Activated T-helper 1 cell treated with anti-CD3 and anti-CD28 coated beads, Interleukin-12 subunit alpha, Interleukin-12 subunit beta, Interleukin-2, Interleukin-4 antibody, amounts not matched to agents 30 ng/mL and 10 ng/mL and 1 ng/mL, durations not matched to agents 14 hours and 24 hours and 36 hours (primary cell): Measurements from ENCODE around the gene ENO2. TPM values are rescaled to one million over a fixed set of nuclear protein-coding genes. Genes with fewer than 3 reads are reported as not detected.

Experiments used
- DNase-seq: peaks from one replicate; pipeline ENCODE4 v3.0.0; 2021; ENCODE audit warnings: low spot score
- H3K27ac Mint-ChIP-seq: one replicate; pipeline ENCODE4 v1.8.0; 2021; ENCODE audit warnings: mild to moderate bottlenecking, mixed read lengths
- H3K27me3 Mint-ChIP-seq: one replicate; pipeline ENCODE4 v1.8.0; 2022; ENCODE audit warnings: mild to moderate bottlenecking, moderate library complexity, mixed read lengths; ENCODE audit not compliant: insufficient read depth
- H3K36me3 Mint-ChIP-seq: one replicate; pipeline ENCODE4 v1.8.0; 2021; ENCODE audit warnings: low read depth, mixed read lengths
- H3K4me1 Mint-ChIP-seq: one replicate; pipeline ENCODE4 v1.8.0; 2021; ENCODE audit warnings: low read depth, mixed read lengths
- H3K4me3 Mint-ChIP-seq: one replicate; pipeline ENCODE4 v1.8.0; 2021; ENCODE audit warnings: mild to moderate bottlenecking, moderate library complexity, mixed read lengths
- H3K9me3 Mint-ChIP-seq: one replicate; pipeline ENCODE4 v1.8.0; 2021; ENCODE audit warnings: mixed read lengths
- intact Hi-C: fragments of 100-400 bp; cut with micrococcal nuclease; formaldehyde crosslinking; loops from one replicate; pipeline ENCODE4 v1.15.1; 2024
- total RNA-seq: library from RNA; stranded (reverse); gene quantifications from 2 replicates; pipeline ENCODE4 v1.2.3, GENCODE V29; 2022

Gene ENO2
- total RNA-seq, 1 donor from 2014 or later = 156 TPM

DNA sequence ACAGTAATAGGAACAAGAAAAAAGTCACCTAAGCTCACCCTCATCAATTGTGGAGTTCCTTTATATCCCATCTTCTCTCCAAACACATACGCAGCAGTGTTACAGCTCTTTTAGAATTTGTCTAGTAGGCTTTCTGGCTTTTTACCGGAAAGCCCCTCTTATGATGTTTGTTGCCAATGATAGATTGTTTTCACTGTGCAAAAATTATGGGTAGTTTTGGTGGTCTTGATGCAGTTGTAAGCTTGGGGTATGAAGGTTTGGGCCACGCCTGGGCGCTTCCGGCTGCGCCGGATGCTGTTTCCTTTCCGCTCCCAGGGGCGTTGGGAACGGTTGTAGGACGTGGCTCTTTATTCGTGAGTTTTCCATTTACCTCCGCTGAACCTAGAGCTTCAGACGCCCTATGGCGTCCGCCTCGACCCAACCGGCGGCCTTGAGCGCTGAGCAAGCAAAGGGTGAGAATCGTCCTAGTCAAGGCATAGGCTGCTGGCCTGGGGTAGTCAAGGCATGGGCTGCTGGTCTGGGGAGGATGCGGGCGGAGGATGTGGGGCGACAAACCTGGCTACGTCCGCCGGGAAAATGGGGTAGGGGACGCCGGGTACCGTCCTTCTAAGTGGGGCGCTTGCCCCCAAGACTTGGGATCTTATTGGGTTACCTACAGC is 29.5 kb downstream of the ENO2 start, which contains the start of the genes C12orf57 and RNU7-1:
Gene C12orf57, plus strand, starts transcription at position 301 of the 659 bp plus-strand sequence. Its CDS starts 100 bp downstream, at position 401.
Gene RNU7-1, plus strand, starts transcription at position 95 of the 659 bp plus-strand sequence.
- H3K4me3 Mint-ChIP-seq = peak within 1 kb of the TSS; percentile 96
- H3K4me1 Mint-ChIP-seq = peaks cover 69% of the 10 kb centered on the region
- H3K27ac Mint-ChIP-seq = peak within 1 kb of the TSS; percentile 93
- peak; percentile 78 for DNase-seq
- no peaks in the 10 kb centered on the region for H3K9me3 Mint-ChIP-seq
- intact Hi-C loops = loop anchor here (1.0 to 10.0 kb wide), 11 partner anchors 9 to 472 kb away; partner anchors contain the start of genes C1R, C1RL, EMG1 and GAPDH
- peaks cover 25% of the 10 kb centered on the region for H3K36me3 Mint-ChIP-seq
- H3K27me3 Mint-ChIP-seq = no peaks in the 10 kb centered on the region

DNA sequence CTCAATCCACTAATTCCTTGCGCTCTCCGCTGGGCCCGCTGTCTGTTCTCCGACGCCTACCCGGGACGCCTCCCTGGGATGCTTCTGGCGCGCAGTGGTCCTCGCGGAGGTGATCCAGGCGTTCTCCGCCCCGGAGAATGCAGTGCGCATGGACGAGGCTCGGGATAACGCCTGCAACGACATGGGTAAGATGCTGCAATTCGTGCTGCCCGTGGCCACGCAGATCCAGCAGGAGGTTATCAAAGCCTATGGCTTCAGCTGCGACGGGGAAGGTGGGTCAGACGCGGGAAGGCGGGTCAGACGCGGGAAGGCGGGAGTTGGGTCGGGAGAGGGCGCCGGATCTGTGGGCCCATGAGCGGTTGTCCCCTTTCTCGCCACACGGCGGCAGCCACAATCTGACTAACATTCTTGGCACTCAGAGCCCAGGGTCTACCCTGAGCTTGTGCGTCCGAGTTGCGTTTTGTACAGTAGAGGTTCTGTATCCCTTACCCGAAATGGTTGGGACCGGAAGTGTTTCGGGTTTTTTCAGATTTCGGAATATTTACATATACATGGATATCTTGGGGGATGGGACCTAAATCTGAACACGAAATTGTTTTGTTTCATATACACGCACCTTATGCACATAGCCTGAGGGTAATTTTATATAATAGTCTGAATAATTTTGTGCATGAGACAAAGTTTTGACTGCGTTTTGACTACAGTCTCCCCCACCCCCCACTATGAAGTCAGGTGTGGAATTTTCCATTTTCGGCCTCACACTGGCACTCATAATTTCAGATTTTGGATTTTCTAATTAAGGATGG is 30.2 kb downstream of the ENO2 start:
- Mint-ChIP-seq H3K27me3 (no peaks in the 10 kb centered on the region), H3K27ac (peak overlapping the region; percentile 95), H3K9me3 (no peaks in the 10 kb centered on the region), H3K4me3 (peak overlapping the region; percentile 96), H3K36me3 (peaks cover 18% of the 10 kb centered on the region), H3K4me1 (peaks cover 71% of the 10 kb centered on the region)
- DNase-seq = peak; percentile 84
- intact Hi-C loops = loop anchor here (1.0 to 10.0 kb wide), 10 partner anchors 9 to 472 kb away; partner anchors contain the start of genes C1R, C1RL, EMG1 and GAPDH

DNA sequence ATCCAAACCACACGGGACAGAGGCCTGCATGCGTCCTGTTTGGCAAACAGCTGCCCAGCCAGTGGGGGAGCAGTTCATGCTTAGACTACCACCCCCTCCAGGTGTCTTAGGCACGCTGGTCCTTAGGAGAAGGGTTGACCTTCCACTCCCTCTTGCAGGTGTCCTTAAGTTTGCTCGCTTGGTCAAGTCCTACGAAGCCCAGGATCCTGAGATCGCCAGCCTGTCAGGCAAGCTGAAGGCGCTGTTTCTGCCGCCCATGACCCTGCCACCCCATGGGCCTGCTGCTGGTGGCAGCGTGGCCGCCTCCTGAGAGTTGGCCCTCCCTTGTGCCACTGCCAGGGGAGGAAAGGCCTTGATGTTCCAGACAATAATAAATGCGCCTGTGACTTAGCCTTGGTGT is 31.2 kb downstream of the ENO2 start:
- no peaks in the 10 kb centered on the region for H3K27me3 Mint-ChIP-seq
- intact Hi-C loops = loop anchor here (1.0 to 10.0 kb wide), 2 partner anchors 7 to 411 kb away; partner anchors contain the start of gene GAPDH
- H3K27ac Mint-ChIP-seq = peak overlapping the region; percentile 95
- H3K4me3 Mint-ChIP-seq = peak overlapping the region; percentile 96
- H3K9me3 Mint-ChIP-seq = no peaks in the 10 kb centered on the region
- no peak for DNase-seq
- H3K4me1 Mint-ChIP-seq = peaks cover 81% of the 10 kb centered on the region
- H3K36me3 Mint-ChIP-seq = peaks cover 14% of the 10 kb centered on the region

DNA sequence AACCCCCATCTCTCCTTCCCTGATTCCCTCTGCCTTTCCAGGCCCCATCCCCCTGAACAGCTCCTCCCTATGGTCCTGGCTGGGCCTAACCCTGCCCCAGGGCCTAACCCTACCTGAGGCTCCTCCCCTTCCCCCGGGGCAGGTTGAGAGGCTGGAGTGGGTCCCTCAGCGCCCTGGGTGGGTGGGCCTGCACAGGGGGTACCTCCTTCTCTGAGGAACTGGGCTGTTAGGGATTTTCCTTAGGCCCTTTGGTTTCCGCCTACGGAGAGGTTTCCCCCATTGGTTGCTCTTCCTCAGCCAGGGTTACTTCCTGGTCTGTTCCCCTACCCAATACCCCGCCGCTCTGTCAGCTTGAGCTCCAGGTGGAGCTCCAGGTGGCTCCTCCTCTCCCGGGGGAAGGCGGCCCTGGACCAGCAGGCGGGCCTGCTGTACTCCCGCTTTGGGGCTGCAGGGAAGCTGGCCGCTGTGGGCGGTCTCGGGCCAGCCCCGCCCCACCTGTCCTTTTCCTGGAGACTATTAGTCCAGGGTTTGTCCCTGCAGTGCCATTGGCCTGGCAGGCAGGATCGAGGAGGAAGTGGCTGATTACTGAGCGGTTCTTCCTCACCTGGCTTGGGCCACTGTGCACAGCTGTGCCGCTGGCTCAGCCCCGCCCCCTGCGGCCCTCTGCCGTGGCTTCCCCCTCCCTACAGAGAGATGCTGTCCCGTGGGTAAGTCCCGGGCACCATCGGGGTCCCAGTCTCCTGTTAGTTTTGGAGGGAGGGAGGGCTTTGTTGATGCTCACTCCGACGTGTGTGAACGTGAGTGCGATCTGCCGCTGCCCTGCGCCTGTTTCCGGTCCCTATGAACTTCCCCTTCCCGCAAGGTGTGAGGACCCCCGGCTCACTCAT is 31.9 kb downstream of the ENO2 start:
- H3K4me3 Mint-ChIP-seq = peak overlapping the region; percentile 96
- DNase-seq = peak; percentile 63
- H3K36me3 Mint-ChIP-seq = peaks cover 12% of the 10 kb centered on the region
- H3K4me1 Mint-ChIP-seq = peaks cover 86% of the 10 kb centered on the region
- no peaks in the 10 kb centered on the region for H3K27me3 Mint-ChIP-seq
- intact Hi-C loops = loop anchor here (1.0 to 10.0 kb wide), 2 partner anchors 8 to 411 kb away; partner anchors contain the start of gene GAPDH
- peak overlapping the region; percentile 95 for H3K27ac Mint-ChIP-seq
- H3K9me3 Mint-ChIP-seq = no peaks in the 10 kb centered on the region

DNA sequence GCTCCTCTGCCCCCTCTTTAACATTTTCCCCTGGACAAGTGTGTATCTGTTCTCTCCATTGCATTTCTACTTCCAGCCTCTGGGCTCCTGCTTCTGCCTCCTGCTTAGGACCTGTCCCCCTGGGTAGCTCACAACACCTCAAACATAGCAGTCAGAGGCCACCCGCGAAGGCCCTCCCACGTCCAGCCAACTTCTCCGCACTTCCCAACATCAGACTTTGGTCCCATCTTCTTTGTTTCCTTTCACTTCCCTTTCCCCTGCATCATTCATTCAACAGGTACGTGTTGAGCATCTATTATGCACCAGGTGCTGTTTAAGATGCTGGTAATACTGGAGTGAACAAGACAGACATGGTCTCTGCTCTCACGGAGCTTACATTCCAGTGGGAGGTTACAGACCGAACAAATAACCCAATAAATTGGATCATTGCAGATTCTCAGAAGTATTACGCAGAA is 32.6 kb downstream of the ENO2 start:
- H3K9me3 Mint-ChIP-seq = no peaks in the 10 kb centered on the region
- peak overlapping the region; percentile 96 for H3K4me3 Mint-ChIP-seq
- H3K4me1 Mint-ChIP-seq = peaks cover 86% of the 10 kb centered on the region
- no peak for DNase-seq
- intact Hi-C loops = loop anchor here (1.0 to 10.0 kb wide), 2 partner anchors 9 to 412 kb away; partner anchors contain the start of gene GAPDH
- H3K27me3 Mint-ChIP-seq = no peaks in the 10 kb centered on the region
- peak overlapping the region; percentile 95 for H3K27ac Mint-ChIP-seq
- H3K36me3 Mint-ChIP-seq = peaks cover 14% of the 10 kb centered on the region

DNA sequence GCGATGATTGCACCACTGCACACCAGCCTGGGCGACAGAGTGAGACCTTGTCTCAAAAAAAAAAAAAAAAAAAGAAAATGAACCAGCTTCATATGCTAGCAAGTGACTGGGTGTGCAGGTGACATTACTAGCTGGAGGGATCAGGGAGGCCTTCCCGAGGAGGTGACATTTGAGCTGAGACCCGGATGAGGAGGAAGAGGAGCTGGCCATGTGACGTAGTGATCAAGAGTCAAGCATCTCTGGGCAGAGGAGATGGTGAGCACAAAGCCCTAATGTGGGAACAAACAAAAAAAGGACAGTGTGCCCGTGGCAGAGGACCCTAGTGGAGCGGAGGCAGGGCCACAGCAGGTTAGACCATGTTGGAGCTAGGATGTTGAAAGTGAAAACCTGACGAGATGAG is 33.2 kb downstream of the ENO2 start:
- peaks cover 17% of the 10 kb centered on the region for H3K36me3 Mint-ChIP-seq

DNA sequence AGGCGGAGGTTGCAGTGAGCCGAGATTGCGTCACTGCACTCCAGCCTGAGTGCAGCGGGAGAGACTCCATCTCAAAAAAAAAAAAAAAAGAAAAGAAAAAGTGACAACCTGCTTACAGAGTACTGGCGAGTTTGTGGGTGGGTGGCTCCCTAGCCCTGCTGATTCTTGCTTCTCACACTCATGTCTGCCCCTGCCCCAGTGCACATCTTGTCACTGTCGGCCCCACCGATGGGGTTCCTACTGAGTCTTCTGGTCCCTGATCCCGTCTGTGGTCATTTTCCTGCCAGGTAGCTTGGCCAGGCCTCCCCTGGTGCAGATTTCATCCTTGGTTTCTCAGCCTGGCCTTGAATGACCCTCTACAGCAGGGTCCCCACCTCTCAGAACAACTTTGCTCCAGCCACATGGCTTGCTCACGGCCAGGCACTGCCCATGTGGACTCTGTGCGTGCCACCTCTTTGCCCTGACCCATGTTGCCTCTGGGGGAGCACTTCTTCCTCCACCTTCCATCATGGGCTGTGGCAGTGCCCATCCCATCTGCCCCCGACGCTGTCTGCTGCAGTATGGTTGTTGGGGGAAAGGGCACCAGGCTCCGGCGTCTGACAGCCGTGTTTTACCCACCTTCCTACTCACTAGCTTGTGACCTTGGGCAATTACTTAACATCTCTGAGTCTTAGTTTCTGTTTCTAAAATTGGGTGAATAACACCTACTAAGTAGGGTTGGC is 34.7 kb downstream of the ENO2 start:
- peak overlapping the region; percentile 64 for H3K4me3 Mint-ChIP-seq
- peak overlapping the region; percentile 88 for H3K27ac Mint-ChIP-seq
- intact Hi-C loops = loop anchor here (10.0 kb wide), 1 partner anchor 414 kb away; the partner anchor contains the start of gene GAPDH
- no peaks in the 10 kb centered on the region for H3K27me3 Mint-ChIP-seq
- no peaks in the 10 kb centered on the region for H3K9me3 Mint-ChIP-seq
- DNase-seq = no peak
- H3K4me1 Mint-ChIP-seq = peaks cover 82% of the 10 kb centered on the region
- peaks cover 31% of the 10 kb centered on the region for H3K36me3 Mint-ChIP-seq

More for the DNA sequence above, 33.2 kb downstream of the ENO2 start:
- H3K4me1 Mint-ChIP-seq = peaks cover 82% of the 10 kb centered on the region
- no peaks in the 10 kb centered on the region for H3K9me3 Mint-ChIP-seq
- H3K27me3 Mint-ChIP-seq = no peaks in the 10 kb centered on the region
- DNase-seq = no peak
- H3K27ac Mint-ChIP-seq = peak overlapping the region; percentile 40
- peak overlapping the region; percentile 41 for H3K4me3 Mint-ChIP-seq
- intact Hi-C loops = loop anchor here (10.0 kb wide), 1 partner anchor 413 kb away; the partner anchor contains the start of gene GAPDH

DNA sequence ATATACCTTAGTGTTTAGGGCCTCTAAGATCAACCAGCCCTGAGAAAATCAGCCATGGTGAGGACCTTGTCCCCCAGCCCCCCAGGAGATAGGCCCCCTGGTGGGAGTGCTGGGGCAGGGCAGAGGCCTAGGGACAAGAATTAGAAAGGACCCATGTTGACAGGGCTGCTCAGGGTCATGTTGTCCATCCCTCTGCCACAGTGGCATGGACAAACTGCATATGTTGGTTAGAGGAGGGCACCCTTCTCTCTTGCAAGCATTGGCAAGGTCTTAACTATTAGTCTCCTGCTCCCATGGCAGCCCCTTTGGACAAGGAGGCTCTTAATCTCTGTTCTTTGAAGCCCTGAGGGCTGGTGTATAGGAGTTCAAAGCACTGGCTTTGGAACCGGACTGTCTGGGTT is 36.0 kb downstream of the ENO2 start:
- Mint-ChIP-seq H3K27ac (peak overlapping the region; percentile 92), H3K27me3 (no peaks in the 10 kb centered on the region), H3K9me3 (no peaks in the 10 kb centered on the region), H3K36me3 (peaks cover 37% of the 10 kb centered on the region), H3K4me3 (peak overlapping the region; percentile 98), H3K4me1 (peaks cover 80% of the 10 kb centered on the region)
- DNase-seq = no peak
- intact Hi-C loops = loop anchor here (5.0 kb wide), 3 partner anchors 163 to 987 kb away; partner anchors contain the start of genes CD4, CHD4 and SLC2A3

DNA sequence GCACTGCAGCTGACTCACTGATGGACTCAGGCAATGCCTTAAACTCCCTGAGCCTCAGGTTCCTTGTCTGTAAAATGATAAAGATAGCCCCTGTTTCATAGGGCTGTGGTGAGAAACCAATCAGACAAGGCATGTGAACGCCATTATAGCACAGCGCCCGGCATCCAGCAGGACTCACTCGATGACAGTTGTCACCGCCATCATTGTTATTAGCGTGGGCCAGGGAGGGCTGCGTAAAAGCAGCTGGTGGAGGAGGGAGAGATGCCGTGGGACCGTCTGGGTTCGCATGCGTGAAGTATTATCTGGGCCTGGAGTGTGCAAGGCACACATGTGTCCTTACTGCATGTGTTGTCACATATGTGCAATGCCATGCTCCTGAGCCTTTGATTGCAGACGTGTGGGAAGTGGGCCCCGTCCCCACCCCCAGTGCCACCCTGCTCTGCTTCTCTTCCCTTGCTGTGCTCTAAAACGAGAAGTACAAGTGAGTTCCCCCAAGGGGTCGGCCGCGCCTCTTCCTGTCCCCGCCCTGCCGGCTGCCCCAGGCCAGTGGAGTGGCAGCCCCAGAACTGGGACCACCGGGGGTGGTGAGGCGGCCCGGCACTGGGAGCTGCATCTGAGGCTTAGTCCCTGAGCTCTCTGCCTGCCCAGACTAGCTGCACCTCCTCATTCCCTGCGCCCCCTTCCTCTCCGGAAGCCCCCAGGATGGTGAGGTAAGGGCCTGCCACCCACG is 36.6 kb downstream of the ENO2 start, which contains the start of gene PTPN6:
Gene PTPN6, plus strand, starts transcription at position 546 of the 730 bp plus-strand sequence. Its CDS starts 157 bp downstream, at position 703.
- no peaks in the 10 kb centered on the region for H3K27me3 Mint-ChIP-seq
- H3K4me3 Mint-ChIP-seq = peak within 1 kb of the TSS; percentile 98
- DNase-seq = peak; percentile 46
- no peaks in the 10 kb centered on the region for H3K9me3 Mint-ChIP-seq
- intact Hi-C loops = loop anchor here (5.0 kb wide), 3 partner anchors 164 to 986 kb away; partner anchors contain the start of genes CD4, CHD4 and SLC2A3
- peak within 1 kb of the TSS; percentile 97 for H3K27ac Mint-ChIP-seq
- peaks cover 80% of the 10 kb centered on the region for H3K4me1 Mint-ChIP-seq
- peaks cover 42% of the 10 kb centered on the region for H3K36me3 Mint-ChIP-seq

DNA sequence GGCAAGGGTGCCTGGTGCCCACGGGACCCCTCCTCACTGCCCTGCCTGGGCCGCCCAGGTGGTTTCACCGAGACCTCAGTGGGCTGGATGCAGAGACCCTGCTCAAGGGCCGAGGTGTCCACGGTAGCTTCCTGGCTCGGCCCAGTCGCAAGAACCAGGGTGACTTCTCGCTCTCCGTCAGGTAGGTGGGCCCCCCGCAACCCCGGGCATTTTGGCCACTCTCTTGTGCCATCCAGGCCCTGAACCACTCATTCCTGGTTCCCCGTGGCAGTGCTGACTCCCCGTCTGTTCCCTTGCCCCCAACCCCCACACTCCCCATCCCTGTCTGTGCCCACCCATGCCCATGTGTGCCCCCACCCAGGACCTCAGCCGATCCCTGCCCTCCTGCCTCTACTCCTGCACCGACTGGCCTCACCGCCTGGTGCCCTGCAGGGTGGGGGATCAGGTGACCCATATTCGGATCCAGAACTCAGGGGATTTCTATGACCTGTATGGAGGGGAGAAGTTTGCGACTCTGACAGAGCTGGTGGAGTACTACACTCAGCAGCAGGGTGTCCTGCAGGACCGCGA is 37.3 kb downstream of the ENO2 start:
- H3K4me1 Mint-ChIP-seq = peaks cover 82% of the 10 kb centered on the region
- no peaks in the 10 kb centered on the region for H3K9me3 Mint-ChIP-seq
- intact Hi-C loops = loop anchor here (2.0 to 5.0 kb wide), 4 partner anchors 157 to 986 kb away; partner anchors contain the start of genes C1RL, CD4, CHD4 and SLC2A3
- H3K4me3 Mint-ChIP-seq = peak overlapping the region; percentile 98
- no peaks in the 10 kb centered on the region for H3K27me3 Mint-ChIP-seq
- DNase-seq = no peak
- peak overlapping the region; percentile 97 for H3K27ac Mint-ChIP-seq
- H3K36me3 Mint-ChIP-seq = peaks cover 49% of the 10 kb centered on the region
